Activated T-cell treated with anti-CD3 and anti-CD28 coated beads for 48 hours (primary cell): ENCODE measurements around the gene DUS2.

ENCODE experiments used
- DNase-seq: peaks from one replicate; pipeline ENCODE4 v3.0.0-alpha.2; 2020; ENCODE audit warnings: low read depth

DUS2 gene

DNA sequence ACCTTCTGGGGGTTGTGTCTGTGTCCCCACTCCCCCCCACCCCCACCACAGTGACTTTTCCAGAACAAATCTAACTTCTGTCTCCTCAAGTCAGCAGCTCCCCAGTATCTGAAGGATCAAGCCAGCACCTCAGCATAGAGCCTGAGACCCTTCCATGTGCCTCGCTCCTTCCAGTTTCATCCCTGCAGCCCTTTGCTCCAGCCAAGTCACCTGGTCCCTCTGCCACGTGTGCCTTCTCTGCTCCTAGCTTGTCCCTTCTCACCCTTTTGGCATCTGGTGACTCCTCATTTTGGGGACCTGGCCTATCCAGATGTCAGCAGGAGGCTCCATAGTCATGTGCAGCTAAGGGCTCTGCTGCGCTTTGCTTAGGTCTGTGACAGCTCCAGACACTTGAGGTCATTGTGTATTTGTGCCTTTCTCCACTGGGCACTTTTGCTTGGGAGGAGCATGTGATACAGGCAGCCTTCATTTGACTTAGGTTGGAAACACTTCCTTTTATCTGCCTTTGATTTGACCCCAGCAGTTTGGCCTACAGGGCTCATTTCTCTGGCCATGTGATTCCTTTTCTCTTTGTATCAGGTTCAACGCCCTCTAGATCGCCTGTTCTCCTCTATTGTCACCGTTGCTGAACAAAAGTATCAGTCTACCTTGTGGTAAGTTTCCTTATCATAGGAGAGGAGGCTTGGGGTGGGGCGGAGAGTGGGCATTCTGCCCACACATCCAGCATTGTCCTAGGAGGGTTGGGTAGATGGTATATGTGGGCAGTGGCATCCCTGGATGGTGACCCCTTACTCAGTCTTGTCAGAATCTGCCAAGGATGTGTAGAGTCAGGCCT, 55.0 kb downstream of the DUS2 start:
- DNase-seq, result no peak

DNA sequence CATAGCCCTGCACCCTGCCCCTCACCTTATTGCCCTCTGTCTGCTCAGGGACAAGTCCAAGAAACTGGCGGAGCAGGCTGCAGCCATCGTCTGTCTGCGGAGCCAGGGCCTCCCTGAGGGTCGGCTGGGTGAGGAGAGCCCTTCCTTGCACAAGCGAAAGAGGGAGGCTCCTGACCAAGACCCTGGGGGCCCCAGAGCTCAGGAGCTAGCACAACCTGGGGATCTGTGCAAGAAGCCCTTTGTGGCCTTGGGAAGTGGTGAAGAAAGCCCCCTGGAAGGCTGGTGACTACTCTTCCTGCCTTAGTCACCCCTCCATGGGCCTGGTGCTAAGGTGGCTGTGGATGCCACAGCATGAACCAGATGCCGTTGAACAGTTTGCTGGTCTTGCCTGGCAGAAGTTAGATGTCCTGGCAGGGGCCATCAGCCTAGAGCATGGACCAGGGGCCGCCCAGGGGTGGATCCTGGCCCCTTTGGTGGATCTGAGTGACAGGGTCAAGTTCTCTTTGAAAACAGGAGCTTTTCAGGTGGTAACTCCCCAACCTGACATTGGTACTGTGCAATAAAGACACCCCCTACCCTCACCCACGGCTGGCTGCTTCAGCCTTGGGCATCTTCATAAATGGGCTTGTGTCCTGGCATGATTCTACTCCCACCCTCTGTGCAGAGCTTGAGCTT, 55.8 kb downstream of the DUS2 start:
- no peak for DNase-seq

DNA sequence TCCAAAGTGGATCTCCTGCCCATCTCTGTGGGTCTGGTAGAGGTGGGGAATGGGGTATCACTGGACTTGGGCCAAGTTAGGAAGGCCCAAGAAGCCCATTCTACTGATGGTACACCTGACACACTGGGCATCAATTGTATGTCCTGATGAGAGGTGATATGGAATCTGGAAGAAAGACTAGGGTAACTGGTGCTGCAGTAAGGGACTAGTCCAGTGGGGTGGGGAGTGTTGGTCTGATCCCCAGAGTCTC, 56.2 kb downstream of the DUS2 start:
- no peak for DNase-seq

DNA sequence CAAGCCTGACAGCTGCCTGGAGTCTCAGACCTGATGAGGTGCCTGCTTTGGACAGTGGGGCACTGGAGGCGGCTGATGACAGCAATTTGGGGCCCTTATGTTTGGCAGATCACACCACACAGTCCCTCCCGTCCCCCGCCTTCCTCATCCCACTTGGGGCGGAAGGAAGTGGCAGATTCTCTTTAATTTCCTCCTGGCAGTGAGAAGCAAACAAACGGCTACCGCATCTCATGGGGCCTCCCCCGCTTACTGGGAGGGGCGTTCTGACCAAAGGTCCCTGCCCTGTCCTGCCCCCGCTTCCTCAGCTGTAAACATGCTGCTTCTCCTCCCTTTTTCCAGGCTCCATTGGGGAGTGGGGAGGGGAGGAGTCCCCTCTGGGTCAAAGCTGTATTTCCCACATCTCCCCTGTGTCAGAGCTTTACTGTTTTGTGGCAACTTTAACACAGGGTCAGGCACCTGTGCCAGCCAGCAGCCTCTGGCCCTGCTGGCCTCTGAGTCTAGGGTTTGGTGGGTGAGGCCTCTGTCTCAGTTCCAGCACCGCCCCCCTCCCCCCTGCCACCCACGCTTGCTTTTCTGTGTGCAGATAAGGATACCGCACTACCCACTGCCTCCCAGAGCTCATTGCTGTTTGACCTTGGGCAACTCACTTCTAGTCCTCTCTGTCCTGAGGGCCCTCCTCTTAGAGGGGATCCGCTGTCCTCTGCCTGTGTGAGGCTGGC, 56.7 kb downstream of the DUS2 start:
- peak; percentile 71 for DNase-seq

DNA sequence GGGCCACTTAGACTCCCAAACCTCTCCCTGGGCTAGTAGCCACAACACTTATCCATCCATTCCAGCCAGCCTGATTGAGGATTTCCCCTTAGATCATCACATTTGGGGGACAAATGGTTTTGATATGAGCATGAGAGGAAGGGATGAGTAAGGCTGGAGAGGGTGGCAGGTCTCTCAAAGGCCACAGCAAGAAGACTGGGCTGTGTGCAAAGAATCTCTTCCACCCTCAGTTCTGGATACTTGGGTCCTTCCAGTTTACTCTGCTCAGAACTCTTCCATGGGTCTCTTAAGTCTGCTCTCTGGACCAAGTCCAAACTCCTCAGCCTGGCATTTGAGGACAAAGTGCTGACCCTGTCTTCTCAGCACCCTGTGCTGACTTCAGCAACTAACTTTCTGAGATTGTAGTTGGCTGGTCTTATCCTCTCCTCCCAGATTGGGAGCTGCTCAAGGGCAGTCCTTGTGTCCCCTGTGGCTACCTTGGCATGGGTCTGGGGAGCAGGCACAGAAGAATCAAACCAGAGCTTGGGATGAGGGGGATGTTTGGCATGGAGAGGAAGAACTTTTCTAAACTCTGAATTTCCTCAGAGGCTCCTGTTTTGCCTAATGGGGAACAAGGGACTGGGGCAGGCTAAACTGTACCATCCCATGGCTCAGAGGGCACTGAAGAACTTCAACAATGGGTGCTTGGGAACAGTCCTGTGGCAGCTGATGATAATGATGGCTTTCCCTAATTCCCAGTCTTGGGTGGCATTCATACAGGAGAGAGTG, 59.0 kb downstream of the DUS2 start:
- no peak for DNase-seq

DNA sequence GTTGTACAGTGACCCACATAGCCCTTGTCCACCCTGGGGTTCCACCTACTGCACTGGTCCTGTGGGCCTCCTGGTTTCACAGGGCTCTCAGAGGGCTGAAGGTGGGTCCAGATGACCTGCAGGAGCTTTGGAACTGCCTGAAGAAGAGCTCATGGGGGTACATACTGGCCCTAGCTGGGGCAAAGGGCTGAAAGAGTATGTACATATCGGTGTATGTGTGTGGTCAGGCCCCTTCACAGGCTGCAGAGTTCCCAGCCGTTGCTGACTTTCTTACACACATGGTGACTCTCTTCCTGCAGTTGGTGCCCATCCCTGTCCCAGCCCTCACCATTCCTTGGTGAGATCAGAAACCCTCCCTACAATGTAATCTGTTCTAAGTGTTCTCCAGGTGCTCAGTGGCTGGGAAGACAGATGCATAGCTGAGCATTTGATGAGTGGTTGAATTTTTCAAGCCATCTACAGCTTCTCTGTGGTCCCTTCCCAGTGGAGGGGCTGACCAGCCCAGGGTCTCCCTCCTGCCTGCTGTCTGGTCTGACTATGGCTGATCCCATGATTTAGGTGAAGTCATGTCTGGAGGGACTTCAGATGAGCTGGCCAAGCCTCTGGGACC, 59.6 kb downstream of the DUS2 start:
- no peak for DNase-seq

DNA sequence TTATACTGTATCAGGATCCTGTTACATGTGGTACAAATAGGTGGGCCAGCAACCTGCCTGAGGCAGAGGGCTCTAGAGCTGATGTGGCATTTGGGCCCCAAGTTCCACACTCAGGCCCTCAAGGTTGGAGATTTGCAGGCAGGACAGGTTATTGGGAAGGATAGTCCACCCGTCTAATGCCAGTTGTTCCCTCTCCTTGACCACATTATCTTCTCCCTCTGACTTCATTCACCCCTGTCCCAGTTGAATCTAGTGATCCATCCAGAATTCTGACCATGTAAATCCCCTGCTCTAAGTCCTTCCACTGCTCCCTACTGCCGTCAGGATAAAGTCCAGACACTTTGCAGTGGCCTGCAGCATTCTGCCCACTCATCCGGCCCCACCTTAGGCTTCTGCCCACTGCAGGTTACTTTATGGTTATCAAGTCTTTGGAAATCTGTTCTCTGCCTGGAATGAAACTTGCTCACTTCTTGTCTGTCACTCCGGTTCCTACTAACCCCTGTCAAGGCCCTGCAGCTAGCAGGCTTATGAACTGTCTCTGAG, 60.2 kb downstream of the DUS2 start:
- DNase-seq, result no peak

DNA sequence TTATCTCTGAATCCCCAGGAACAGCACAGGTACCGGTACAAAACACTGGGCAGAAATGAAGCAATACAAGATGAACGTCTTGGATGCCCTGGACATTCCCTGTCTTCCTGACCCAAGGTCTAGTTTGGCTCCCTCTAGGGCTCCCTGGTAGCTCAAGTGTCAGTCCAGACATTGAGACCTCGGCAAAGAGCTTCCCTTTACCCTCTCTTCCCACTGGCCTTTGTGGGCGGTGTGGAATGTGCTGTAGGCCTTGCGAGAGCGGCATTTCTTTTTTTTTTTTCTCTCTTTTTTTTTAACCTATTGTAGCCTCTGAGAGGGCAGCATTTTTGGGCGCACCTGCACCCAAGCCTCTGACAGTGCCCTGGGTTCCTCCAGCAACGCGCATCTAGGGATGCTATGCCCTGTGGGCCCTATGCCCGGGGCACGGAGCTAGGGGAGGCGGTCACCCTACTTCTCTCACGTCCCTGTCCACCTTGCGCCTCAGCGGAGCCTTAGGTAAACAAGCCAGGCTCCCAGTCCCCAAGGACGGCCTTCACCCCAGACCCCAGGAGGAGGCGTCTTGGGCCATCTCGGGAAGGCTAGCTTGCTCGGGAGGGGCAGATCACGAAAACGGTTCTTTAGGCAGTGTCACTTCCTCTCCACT, 60.9 kb downstream of the DUS2 start:
- no peak for DNase-seq

DNA sequence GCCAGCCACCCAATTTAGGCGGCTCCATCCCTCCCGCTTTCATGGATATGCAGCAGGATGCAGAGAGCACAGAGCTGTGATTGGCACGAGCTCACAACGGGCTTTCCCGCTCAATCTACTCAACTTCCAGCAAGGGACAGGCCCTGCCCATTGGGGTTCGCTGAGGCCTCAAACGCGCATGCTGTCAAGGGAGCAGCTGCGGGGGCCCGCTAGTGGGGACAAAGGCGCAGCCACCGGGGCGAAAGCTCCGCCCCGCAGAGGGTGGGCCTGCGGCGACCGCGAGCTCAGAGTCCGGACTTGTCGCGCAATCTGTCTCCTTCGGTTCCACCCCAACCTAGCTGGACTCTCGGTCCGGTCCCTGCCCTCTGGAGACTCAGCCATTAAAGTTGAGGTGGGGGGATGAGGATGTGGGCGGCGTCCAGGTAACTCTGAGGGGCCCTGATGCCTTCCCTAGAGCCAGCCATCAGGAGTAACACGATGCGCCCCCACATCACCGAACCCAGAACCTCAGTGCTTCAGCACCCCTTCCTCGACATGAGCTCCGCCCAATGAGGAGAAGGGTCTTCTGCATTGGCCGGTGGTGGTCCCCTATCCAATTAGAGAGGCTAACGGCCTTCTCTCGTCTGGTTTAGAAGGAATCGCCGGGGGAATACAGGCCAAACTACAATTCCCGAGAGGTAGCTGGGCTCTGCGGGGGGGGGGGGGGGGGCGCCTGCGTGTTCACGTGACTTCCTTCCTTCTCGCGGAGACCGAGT, 61.6 kb downstream of the DUS2 start:
- DNase-seq, result peak; percentile 90

DNA sequence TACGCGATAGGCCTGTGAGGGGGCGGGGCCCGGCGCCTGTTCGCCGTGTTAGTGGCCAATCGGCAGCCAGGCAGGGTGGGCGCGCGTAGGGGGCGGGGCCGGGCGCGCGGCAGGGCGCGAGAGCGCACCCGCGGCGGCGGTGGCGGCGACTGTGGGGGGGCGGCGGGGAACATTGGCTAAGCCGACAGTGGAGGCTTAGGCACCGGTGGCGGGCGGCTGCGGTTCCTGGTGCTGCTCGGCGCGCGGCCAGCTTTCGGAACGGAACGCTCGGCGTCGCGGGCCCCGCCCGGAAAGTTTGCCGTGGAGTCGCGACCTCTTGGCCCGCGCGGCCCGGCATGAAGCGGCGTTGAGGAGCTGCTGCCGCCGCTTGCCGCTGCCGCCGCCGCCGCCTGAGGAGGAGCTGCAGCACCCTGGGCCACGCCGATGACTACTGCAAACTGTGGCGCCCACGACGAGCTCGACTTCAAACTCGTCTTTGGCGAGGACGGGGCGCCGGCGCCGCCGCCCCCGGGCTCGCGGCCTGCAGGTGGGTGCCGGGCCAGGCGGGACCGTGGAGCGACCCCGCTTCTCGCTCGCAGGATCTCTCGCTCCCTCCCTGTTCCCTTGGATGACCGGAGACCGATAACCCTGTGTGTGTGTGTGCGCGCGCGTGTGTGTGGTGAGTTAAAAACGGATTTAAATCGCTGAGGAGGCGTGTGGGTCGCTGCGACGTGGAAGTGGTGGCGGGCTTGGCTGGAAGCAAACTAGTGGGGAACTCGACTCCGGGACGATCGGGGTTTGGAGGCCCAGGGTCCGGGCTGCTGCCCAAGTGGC, 62.4 kb downstream of the DUS2 start, which contains the start of gene NFATC3:
Gene NFATC3 (plus strand): TSS at position 112 of the 813 bp plus-strand sequence. CDS start 312 bp downstream, at position 424.
- peak; percentile 99 for DNase-seq

DNA sequence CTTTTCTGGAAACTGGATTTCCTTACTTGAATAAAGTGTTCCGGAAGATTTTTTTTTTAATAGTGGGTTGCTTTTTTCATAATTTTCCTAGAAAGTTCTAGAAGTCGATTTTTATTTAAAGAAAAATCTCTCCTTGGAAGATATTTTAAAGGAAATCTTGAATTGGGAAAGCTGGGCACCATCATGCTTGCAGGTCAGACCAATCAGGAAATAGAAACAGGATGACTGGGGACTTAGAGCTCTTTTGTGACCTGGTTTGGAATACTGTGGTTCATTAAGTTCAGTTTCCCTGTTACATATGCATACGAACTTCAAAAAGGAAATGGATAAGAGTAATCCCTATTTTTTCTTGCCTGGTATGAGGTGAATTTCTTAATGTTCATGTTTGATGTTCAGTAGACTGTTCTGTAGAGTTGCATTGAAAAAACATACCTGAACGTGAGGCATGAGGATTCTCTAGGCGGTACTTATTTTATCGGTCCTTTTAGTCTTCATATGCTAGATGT, 63.3 kb downstream of the DUS2 start:
- no peak for DNase-seq

DNA sequence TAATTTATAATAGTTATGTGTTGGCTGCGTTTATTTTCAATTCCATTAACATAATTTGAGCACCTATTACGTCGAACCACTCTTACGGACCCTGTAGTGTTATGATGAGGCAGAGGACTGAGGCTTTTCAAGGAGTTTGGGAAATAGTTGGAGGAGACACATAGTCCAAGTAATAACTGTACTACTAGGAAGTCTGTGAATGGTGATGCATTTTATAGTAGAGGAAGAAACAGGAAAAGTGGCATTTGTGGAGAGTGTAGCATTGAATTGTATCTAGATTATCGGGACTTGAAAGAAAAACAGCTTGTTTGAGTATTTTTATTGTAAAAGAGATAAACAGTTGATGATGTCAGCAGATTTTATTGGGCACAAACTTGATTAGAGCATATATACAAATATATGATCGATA, 63.8 kb downstream of the DUS2 start:
- DNase-seq, result no peak

DNA sequence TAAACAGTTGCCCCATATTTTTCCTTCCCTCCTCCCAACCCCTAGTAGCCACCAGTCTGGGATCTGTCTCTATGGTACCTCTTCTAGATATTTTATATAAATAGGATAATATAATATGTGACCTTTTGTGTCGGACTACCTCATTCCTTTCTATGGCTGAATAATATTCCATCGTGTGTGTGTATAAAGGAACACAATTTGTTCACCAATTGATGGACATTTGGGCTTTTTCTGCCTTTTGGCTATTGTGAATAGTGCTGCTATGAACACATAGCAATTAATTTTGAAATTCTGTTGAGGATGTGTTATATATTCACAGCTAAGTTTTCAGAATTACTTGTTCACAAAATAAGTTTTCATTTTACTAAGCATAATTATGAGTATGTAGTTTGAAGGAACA, 64.6 kb downstream of the DUS2 start:
- no peak for DNase-seq

DNA sequence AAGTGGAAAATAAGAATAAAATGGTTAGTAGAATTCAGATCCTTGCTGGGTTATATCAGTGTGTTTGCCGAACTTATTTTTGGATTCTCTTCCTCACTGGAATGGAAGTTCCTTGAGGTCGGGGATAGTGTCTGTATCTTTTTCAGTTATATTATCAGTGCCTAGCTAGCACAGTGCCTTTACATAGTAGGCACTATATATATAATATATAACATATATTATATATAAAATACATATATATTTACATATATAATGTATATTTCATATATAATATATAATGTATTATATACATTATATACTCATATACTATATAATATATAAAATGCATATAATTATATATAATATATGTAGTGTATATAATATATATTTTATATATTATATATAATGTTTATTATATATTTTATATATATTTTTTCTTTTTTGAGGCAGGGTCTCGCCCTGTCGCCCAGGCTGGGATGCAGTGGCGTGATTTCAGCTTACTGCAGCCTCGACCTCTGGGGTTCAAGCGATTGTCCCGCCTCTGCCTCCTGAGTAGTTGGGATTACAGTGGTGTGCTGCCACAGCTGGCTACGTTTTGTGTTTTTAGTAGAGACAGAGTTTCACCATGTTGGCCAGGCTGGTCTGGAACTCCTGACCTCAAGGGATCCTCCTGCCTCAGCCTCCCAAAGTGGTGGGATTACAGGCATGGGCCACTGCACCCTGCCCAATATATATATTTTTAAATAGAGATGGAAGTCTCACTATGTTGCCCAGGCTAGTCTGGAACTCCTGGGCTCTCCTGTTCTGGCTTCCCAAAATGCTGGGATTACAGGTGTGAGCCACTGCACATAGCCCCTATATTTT, 65.3 kb downstream of the DUS2 start:
- DNase-seq, result no peak

DNA sequence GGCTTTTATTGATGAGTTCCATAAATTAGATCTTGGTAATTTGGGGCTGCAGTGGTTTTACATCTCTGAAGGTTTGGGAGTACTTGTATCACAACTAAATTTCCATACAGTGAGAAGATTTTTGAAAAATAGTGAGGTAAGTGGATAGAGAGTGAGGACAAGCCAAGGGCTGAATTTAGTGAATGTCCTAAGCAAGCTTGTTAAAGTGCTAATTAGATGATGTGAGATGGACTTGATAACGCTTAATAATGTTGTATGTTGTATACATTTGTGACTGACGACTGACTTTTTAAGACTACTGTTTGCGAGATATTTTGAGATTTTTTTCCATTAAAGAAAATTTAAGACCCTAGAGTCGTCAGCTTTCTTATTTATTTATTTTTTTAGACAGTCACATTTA, 66.0 kb downstream of the DUS2 start:
- no peak for DNase-seq

DNA sequence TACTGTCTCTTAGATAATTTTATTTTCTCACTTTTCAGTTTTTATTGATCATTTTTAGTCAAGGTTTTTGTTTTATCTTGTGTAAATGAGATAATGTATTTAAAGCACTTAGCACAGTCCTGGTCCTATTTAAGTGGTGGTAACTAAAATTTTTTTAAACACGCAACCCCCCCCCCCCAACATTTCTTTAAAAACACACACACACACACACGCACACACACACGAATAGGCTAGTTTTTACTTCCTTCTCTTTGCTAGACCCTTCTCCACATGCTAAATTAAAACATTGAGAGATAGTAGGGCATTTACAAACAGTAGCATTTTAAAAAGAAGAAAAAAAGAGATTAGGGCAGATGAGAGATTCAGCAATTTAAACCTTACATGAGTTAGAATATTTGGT, 67.0 kb downstream of the DUS2 start:
- no peak for DNase-seq

DNA sequence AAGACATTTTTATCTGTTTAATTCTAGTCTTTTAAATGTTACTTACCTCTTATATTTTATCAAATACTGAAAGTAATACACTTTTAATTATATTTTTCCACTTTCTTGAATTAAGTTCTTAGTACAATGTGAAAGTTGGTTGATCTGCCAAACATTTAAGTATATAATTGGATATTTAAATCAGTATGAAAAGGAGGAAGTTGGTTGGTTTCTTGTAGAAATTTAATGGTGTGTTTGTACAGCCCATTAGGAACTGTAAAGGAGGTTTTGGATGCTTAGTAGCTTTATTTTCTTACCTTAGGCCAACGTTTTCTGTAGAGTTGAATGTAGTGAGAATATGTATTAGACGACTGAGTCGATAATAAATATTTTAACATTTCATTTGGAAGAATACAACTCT, 67.4 kb downstream of the DUS2 start:
- DNase-seq, result no peak
